AG10803 (cell line): ENCODE data around the gene RBM33.

ENCODE experiments used
- DNase-seq: peaks from one replicate; pipeline ENCODE4 v3.0.0; 2010; ENCODE audit warnings: low read depth
- H3K4me3 ChIP-seq: 2 replicates; pipeline ENCODE4 v1.5.1; 2011; ENCODE audit warnings: mild to moderate bottlenecking, low read length, control low read depth
- TF ChIP-seq, protein P1 (sequence below): conservative IDR thresholded peaks from 2 replicates; pipeline ENCODE4 v1.5.1; 2011; ENCODE audit warnings: mild to moderate bottlenecking, low read length, control low read depth, inconsistent platforms

The RBM33 gene

DNA sequence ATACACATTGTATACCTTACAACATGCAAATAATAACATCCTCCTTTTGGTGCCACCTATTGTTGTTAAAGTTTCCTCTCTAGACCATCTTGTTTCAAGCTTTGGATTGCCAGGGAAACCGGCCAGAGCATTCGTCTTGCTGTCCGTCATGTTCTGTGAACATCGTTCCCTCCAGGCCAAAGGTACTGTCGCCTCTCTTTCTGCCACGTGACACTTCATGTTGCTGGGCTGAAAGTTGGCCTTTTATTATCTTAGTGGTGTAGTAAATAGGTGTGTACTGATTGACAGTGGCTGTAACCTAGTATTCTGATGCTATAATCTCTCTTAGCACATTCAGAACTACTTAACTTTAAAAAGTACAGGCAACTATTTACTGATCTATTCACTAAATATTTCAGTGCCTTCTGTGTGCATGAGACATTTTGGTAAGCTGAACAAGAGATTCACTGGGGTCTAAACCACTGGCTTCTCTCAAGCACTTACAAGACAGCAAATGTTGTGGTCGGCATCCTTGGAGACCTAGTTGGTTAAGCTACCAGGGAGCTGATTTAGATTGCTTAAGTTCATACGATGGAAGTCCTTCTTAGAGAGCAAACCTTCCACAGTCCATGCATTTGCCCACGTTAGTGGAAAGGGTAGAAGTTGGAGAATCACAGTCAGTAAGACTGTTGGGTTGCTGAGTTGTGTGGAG is 115.4 kb downstream of the RBM33 start:
- no peak overlapping the region for H3K4me3 ChIP-seq
- DNase-seq, result no peak
- TF ChIP-seq, protein P1, sequence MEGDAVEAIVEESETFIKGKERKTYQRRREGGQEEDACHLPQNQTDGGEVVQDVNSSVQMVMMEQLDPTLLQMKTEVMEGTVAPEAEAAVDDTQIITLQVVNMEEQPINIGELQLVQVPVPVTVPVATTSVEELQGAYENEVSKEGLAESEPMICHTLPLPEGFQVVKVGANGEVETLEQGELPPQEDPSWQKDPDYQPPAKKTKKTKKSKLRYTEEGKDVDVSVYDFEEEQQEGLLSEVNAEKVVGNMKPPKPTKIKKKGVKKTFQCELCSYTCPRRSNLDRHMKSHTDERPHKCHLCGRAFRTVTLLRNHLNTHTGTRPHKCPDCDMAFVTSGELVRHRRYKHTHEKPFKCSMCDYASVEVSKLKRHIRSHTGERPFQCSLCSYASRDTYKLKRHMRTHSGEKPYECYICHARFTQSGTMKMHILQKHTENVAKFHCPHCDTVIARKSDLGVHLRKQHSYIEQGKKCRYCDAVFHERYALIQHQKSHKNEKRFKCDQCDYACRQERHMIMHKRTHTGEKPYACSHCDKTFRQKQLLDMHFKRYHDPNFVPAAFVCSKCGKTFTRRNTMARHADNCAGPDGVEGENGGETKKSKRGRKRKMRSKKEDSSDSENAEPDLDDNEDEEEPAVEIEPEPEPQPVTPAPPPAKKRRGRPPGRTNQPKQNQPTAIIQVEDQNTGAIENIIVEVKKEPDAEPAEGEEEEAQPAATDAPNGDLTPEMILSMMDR, result no peak

DNA sequence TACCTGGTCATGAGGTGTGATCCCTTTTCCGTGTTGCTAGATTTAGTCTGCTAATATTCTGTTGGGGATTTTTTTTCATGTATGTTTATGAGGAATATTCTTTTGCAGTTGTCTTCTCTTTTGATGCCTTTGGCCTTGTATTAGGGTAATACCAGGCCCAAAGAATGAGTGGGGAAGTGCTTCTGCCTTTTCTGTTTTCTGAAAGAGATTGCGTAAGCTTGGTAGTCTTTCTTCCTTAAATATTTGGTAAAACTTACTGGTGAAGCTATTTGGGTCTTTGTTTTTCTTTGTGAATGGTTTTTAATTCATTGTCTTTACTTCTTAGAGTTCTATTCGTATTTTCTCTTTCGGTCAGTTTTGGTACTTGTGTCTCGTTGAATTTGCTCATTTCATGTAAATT is 116.7 kb downstream of the RBM33 start:
- no peak overlapping the region for H3K4me3 ChIP-seq
- DNase-seq, result no peak
- TF ChIP-seq, protein P1, result no peak

DNA sequence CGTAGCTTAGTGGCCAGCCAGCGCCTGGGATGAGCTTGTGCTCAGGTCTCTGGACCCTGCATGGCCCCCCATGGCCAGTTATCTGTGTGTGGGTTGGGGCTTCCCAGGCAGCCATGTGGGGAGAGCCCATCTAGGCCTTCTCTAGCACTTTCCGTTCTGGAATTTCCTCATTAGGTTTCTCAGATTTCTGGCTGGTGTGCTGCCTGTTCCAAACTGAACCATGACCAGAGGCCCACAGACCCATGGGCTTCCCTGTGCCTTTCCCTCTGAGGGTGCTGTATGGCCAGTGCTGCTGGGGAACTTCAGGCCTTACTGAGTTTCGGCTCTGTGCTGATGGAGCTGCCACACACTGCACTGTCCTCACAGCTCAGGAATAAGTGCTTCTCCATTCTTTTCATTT is 117.6 kb downstream of the RBM33 start:
- no peak overlapping the region for H3K4me3 ChIP-seq
- DNase-seq, result no peak
- TF ChIP-seq, protein P1, result no peak

DNA sequence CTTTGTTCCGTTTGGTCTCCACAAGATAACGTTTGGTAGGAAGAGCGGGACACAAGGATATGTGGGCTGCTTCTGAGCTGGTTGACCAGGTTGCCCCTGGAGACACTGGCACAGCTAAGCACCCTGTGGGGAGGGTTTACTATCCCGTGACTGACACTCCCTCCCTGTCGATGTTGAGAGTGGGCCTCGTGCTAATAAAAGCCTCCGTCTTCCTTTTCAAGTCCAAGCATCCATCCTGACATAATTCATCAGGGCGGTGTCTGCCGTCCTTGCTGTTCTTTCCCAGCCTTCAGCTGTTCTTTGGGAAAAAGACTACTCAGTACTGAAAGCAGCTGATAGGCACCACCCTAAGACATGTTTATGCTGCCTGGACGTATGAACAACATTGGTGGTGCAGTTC is 118.2 kb downstream of the RBM33 start:
- DNase-seq, result no peak
- TF ChIP-seq, protein P1, result no peak
- H3K4me3 ChIP-seq, result no peak overlapping the region

DNA sequence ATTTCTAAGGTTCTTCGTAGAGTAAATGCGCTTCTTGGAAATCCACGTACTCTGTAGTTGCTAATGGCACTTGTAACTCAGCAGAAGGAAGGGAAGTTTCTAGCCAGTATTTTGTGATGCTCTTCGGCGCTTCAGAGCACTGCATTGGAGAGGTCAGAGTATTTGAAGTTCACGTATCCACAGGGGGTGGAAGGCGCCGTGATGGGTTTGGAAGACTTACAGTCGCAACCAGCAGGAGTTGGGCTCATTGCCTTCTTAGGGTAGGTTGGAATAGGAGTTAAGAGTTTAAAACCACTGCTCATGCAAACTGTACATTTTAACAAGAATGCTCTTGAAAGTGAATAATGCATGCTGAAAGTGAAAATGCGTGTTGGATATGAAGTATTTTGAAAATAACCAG is 118.7 kb downstream of the RBM33 start:
- H3K4me3 ChIP-seq, result no peak overlapping the region
- DNase-seq, result no peak
- TF ChIP-seq, protein P1, result no peak

DNA sequence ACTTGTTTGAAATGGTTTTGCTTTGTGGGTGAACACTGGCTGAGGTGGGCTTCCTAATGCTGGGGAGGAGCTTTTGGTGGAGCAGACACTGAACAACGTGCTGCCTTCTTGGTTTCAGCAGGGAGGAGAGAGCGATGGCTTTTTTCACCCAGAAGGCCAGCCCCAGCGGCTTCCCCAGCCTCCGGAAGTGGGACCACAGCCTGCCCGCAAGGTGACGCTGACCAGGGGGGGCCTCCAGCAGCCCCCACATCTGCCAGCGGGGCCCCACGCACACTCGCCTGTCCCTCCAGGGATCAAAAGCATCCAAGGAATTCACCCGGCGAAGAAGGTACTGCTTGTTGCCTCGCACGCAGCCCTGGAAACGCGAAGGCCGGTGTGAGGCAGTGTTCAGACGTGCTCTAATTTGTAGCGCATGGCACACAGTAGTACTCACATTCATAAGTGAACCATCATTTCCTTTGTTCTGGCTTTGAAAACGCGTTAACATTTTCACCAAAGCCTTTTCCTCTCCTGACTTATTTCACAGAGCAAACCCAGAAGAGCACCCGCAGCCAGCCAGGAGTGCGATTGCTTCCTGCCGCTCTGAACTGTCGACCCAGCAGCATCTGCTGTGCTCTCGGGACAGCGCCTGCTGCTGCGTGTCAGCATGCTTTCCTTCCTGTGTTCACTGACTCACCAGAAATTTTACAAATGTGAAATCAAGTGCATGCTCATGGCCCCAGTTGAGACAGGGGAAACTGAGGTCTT is 119.4 kb downstream of the RBM33 start:
- DNase-seq, result peak; percentile 21
- TF ChIP-seq, protein P1, result no peak
- no peak overlapping the region for H3K4me3 ChIP-seq

DNA sequence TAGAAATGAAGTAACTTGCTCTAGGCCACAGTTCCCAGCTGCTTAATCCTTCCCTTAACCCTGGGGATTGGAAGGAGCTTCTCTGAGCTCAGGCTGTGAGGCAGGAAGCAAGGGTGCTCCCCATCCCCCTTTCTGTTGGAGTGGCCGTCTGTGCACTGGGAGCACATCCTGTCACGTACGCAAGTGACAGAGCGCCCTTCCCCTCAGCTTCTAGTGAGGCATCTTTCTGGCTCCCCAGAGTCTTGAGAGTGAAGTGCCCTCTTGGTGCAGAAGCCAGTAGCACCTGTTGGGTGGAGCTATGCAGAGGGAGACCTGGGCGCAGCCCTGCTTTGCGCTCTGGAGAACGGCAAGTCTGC is 120.0 kb downstream of the RBM33 start:
- no peak overlapping the region for H3K4me3 ChIP-seq
- no peak for DNase-seq
- TF ChIP-seq, protein P1, result no peak
